Measurements from ENCODE around the gene ARPP19.
"Not testable (repeated sequence)": the region's sequence is repeated elsewhere in the genome, so short reads cannot be mapped to it uniquely, and the experiment has no call there.

Gene ARPP19

GRCh38 chr15:52551762-52552161 is 17.1 kb downstream of the ARPP19 start:
- H3K4me3 ChIP-seq (ENCODE audit: control insufficient read depth, low read depth, low read length): no peak overlapping the region
- DNase-seq (ENCODE audit: low read depth): no peak
- no peak for TF ChIP-seq CTCF (conservative IDR thresholded peaks at IDR 0.05; ENCODE audit: control insufficient read depth, insufficient read depth, low read depth, low read length)

GRCh38 chr15:52551186-52551585 is 17.6 kb downstream of the ARPP19 start:
- H3K4me3 ChIP-seq (ENCODE audit: control insufficient read depth, low read depth, low read length); DNase-seq (ENCODE audit: low read depth): not testable (repeated sequence)

GRCh38 chr15:52546031-52546751 is 22.6 kb downstream of the ARPP19 start:
- DNase-seq (ENCODE audit: low read depth): no peak
- no peak for TF ChIP-seq CTCF (conservative IDR thresholded peaks at IDR 0.05; ENCODE audit: control insufficient read depth, insufficient read depth, low read depth, low read length)
- H3K4me3 ChIP-seq (ENCODE audit: control insufficient read depth, low read depth, low read length): no peak overlapping the region

GRCh38 chr15:52540374-52541012 is 28.3 kb downstream of the ARPP19 start:
- no peak overlapping the region for H3K4me3 ChIP-seq (ENCODE audit: control insufficient read depth, low read depth, low read length)
- TF ChIP-seq CTCF (conservative IDR thresholded peaks at IDR 0.05; ENCODE audit: control insufficient read depth, insufficient read depth, low read depth, low read length): no peak
- no peak for DNase-seq (ENCODE audit: low read depth)

- H3K4me3 ChIP-seq (ENCODE audit: control insufficient read depth, low read depth, low read length): no peak overlapping the region
- no peak for DNase-seq (ENCODE audit: low read depth)
- TF ChIP-seq CTCF (conservative IDR thresholded peaks at IDR 0.05; ENCODE audit: control insufficient read depth, insufficient read depth, low read depth, low read length): no peak
These were observed 31.4 kb downstream of the ARPP19 start for GRCh38 chr15:52537459-52537858.

- H3K4me3 ChIP-seq (ENCODE audit: control insufficient read depth, low read depth, low read length): no peak overlapping the region
- no peak for TF ChIP-seq CTCF (conservative IDR thresholded peaks at IDR 0.05; ENCODE audit: control insufficient read depth, insufficient read depth, low read depth, low read length)
- DNase-seq (ENCODE audit: low read depth): no peak
These were observed 36.4 kb downstream of the ARPP19 start for GRCh38 chr15:52532427-52532826.

- TF ChIP-seq CTCF (conservative IDR thresholded peaks at IDR 0.05; ENCODE audit: control insufficient read depth, insufficient read depth, low read depth, low read length): no peak
- H3K4me3 ChIP-seq (ENCODE audit: control insufficient read depth, low read depth, low read length): peak overlapping the region; percentile 65
- DNase-seq (ENCODE audit: low read depth): no peak
These were observed 38.9 kb downstream of the ARPP19 start for GRCh38 chr15:52529940-52530339.
